ENCODE data around the gene AMZ1.
A peak's percentile ranks its signal among the peaks of the same experiment; 100 is the strongest.

Gene AMZ1

DNA sequence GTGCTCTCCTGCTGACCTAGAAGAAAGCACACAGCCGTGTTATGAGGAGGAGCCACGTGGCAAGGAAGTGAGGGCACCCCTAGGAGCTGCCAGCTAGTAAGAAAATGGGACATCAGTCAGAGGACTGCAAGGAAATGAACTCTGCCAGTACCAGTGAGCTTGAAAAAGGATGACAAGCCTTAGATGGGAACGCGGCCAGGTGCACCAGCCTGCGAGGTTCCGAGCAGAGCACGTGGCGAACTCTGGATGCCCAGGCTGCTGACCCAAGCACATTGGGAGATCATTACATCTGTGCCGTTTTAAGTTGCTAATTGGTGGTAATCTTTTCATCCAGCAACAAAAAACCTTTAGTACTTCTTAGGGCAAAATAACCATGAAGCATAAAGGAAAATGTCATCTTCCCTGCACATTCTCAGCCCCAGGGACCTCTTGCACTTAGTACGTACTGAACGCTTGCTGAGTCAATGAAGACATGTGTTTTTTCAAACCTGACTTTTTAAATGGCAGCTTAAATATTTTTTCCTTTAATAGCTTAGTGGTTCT lies 69.4 kb downstream of the AMZ1 start:
- DNase-seq: no peak

DNA sequence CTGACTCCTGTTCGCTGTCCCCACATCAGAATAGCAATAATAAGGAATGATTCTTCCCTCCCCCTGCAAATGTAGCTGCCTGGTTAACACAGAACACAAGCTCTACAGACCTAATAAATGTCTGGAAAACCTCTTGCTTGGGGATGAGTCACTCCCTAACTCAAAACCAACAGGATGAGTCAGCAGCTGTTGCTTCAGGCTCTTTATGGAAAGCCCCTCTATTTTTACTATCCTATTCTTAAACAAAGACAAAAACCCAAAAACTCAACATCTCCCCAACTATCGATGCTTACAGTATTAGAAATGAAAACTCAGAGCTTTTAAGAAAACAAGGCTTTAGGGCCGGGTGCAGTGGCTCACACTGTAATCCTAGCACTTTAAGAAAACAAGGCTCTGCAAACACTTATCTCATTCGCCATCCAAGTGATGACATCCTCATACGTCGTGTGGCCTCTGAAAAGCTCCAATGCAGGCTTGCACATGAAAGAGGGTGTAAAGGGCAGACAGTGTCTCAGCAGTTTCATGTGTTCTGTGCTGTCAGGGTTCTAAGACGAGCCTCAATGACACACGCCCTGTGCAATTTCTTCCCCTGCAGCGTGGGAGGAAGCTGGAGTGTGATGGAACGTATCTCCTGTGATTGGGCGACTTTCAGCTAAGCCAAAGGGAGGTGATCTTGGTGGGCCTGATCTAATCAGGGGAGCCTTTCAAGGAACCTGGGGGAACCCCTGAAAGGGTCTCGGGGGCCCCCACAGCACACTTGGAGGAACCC lies 70.1 kb downstream of the AMZ1 start:
- DNase-seq: peak; percentile 52

DNA sequence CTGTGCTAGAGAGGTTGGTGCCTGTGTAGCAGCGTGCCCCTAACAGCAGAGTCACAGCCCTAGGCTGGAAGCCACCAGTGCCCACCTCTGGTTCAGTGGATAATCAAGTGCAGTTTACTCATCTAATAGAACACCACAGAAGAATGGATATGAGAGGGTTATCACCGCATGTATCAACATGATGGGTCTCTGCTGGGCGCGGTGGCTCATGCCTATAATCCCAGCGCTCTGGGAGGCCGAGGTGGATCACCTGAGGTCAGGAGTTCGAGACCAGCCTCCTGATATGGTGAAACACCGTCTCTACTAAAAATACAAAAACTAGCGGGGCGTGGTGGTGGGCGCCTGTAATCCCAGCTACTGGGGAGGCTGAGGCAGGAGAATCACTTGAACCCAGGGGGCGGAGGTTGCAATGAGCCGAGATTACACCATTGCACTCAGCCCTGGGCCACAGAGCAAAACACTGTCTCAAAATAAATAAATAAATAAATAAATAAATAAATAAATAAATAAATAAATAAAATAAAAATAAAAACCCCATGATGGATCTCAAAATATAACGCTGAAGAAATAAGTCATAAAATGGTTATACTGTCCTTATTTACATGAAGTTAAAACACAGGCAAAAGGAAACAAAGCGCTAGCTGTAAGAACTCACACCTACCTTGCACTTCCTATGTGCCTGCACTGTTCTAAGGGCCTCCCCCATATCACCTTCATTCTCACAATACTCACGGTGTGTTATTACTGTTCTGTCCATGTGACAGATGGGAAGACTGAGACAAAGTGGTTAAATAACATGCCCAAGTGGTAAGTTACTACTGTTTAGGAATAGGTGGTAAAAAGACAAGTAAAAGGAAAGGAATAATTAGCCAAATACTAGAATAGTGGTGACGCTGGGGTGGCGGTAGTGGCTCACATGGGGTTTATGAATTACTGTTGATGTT lies 70.9 kb downstream of the AMZ1 start:
- no peak for DNase-seq

DNA sequence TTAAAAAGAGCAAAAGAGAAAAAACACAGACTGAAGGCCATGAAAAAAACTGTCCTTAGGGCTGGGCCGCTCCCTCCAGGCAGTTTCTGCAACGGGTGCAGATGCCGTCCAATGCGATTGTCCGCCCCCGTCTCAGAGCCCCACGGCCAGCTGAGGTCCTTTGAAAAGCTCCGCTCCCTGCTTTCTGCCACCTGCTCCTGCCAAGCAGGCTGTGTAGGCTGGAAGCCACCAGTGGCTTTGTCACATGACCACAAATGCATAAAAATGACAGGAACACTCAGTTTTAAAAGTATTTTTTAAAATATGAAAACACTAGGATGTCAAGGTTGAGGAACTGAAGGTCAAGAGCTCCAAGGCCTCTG lies 71.7 kb downstream of the AMZ1 start:
- DNase-seq: no peak

- no peak for DNase-seq
Observed at GRCh38 chr7:2760098-2760889, 72.3 kb downstream of the AMZ1 start.

- DNase-seq: no peak
Observed at GRCh38 chr7:2761131-2761624, 73.2 kb downstream of the AMZ1 start.

GRCh38 chr7:2761801-2762497 lies 73.9 kb downstream of the AMZ1 start:
- no peak for DNase-seq

- DNase-seq: no peak
Observed at GRCh38 chr7:2763597-2763996, 75.6 kb downstream of the AMZ1 start.

DNA sequence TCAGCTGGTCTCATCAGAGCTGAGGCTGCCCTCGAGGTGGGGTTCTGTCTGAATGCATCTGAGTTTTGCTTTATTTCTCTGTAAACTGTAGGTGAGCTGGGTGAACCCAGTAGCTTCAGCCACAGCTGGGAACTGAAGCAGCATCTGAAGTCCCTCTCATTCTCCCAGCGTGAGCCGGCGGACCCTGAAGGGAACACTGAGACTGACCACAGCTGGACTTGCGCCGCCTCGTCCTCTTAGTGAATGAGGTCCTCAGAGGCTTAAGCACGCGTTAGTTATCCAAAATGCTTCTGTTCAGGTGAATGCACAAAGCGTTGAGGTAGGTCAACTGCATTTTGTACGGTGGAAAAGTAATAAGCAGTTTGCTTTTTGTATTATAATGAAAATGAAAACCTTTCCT lies 76.6 kb downstream of the AMZ1 start:
- no peak for DNase-seq
